Esophagus muscularis mucosa (tissue), 4 donors: ENCODE results near the gene C1QTNF1. TPM values are rescaled to one million over a fixed set of nuclear protein-coding genes. Genes with fewer than 3 reads are reported as not detected.

ENCODE experiments used
- DNase-seq: peaks from one replicate; pipeline ENCODE4 v3.0.0-alpha.2; 2017; ENCODE audit errors: extremely low spot score
- H3K27ac ChIP-seq, 4 donors: fragments of 200-600 bp; sonication (generic); replicated peaks in 1 of 4; 1 replicate in 3 of 4; 2 replicates in 1 of 4; pipeline ENCODE4 v1.5.1; 2016 to 2019; ENCODE audit warnings: mild to moderate bottlenecking in 1 of 4
- H3K27me3 ChIP-seq, 4 donors: fragments of 200-600 bp; sonication (generic); one replicate each; pipeline versions ENCODE4 v1.5.1 to v1.6.0; 2016 to 2019
- H3K36me3 ChIP-seq, 4 donors: fragments of 200-600 bp; sonication (generic); one replicate each; pipeline ENCODE4 v1.5.1; 2016 to 2019
- H3K4me1 ChIP-seq, 4 donors: fragments of 200-600 bp; sonication (generic); one replicate each; pipeline ENCODE4 v1.5.1; 2016 to 2019
- H3K4me3 ChIP-seq, 4 donors: fragments of 200-600 bp; sonication (generic); 1 replicate in 2 of 4; 2 replicates in 2 of 4; pipeline ENCODE4 v1.5.1; 2016 to 2019; ENCODE audit warnings: mild to moderate bottlenecking in 4 of 4, moderate library complexity in 1 of 4
- H3K9me3 ChIP-seq, 4 donors: fragments of 200-600 bp; sonication (generic); 1 replicate in 3 of 4; 2 replicates in 1 of 4; pipeline ENCODE4 v1.5.1; 2016 to 2019
- CTCF ChIP-seq, 3 experiments: fragments of 200-600 bp in 2 of 3; fragments of 450-650 bp in 1 of 3; sonication (generic) in 2 of 3; IDR thresholded peaks; one replicate each; pipeline ENCODE4 v1.5.1; 2017 to 2019; ENCODE audit warnings: antibody characterized with exemption in 3 of 3, mild to moderate bottlenecking in 2 of 3, moderate library complexity in 1 of 3
- EP300 ChIP-seq: sonication (generic); formaldehyde crosslinking; IDR thresholded peaks from one replicate; pipeline ENCODE4 v1.6.1; 2017; ENCODE audit warnings: antibody characterized with exemption
- POLR2A ChIP-seq: fragments of 450-650 bp; IDR thresholded peaks from one replicate; pipeline ENCODE4 v1.6.1; 2017; ENCODE audit warnings: antibody characterized with exemption, moderate library complexity, mild to moderate bottlenecking, low read depth
- POLR2AphosphoS5 ChIP-seq, 2 donors: sonication (generic); formaldehyde crosslinking; IDR thresholded peaks; one replicate each; pipeline ENCODE4 v1.6.1; 2017; ENCODE audit warnings: antibody characterized with exemption in 2 of 2
- WGBS: methylation state at CpG from one replicate; pipeline ENCODE4 v1.1.5; 2018; 5-methylcytosine and 5-hydroxymethylcytosine counted together
- intact Hi-C: fragments of 100-400 bp; cut with DNase I; formaldehyde crosslinking; loops from one replicate; pipeline ENCODE4 v1.15.1; 2023
- total RNA-seq, 4 donors: library from RNA; depleted of rRNA; stranded (reverse); fragments of >200 nt; gene quantifications; one replicate each; pipeline versions ENCODE4 v1.1.0 to v1.2.1, GENCODE V29; 2016

C1QTNF1 gene
- total RNA-seq, 4 donors from 2014 or later, result 31.1 to 115 (median 70.4) TPM

GRCh38 chr17:79006046-79006445 is 17.9 kb upstream of the C1QTNF1 start:
- no peak overlapping the region for H3K4me3 ChIP-seq
- 84% methylated on average over 5 of the region's 8 CpGs for WGBS
- no peak for TF ChIP-seq POLR2AphosphoS5 (IDR thresholded peaks at IDR 0.05)
- no peak for TF ChIP-seq EP300
- no peak for DNase-seq
- no peaks in the 10 kb centered on the region for H3K27me3 ChIP-seq
- no peak overlapping the region for H3K27ac ChIP-seq
- intact Hi-C loops, result no loop called here
- H3K9me3 ChIP-seq, result no peaks in the 10 kb centered on the region
- peaks cover 31 to 58% (median 52%) of the 10 kb centered on the region in 4 donors for H3K4me1 ChIP-seq
- H3K36me3 ChIP-seq, result peaks cover 0 to 12% (median 0%) of the 10 kb centered on the region in 4 donors

- H3K27ac ChIP-seq, result no peak overlapping the region
- no peaks in the 10 kb centered on the region for H3K27me3 ChIP-seq
- H3K9me3 ChIP-seq, result no peaks in the 10 kb centered on the region
- WGBS, result 77% methylated on average over 19 of the region's 19 CpGs
- DNase-seq, result no peak
- TF ChIP-seq EP300 (no peak), POLR2A (no peak), CTCF (IDR thresholded peaks at IDR 0.05) (no peak), POLR2AphosphoS5 (IDR thresholded peaks at IDR 0.05) (no peak)
- intact Hi-C loops, result no loop called here
- H3K4me3 ChIP-seq, result no peak overlapping the region
- peaks cover 31 to 58% (median 52%) of the 10 kb centered on the region in 4 donors for H3K4me1 ChIP-seq
- H3K36me3 ChIP-seq, result peaks cover 0 to 12% (median 0%) of the 10 kb centered on the region in 4 donors
Observed at GRCh38 chr17:79006794-79007503, 17.0 kb upstream of the C1QTNF1 start.

GRCh38 chr17:79007504-79008381 is 16.2 kb upstream of the C1QTNF1 start:
- Histone ChIP-seq H3K4me3 (peak overlapping the region in 2 of 4 donors; percentile 87 to 89), H3K4me1 (peaks cover 31 to 54% (median 52%) of the 10 kb centered on the region in 4 donors), H3K36me3 (peaks cover 0 to 8% (median 0%) of the 10 kb centered on the region in 4 donors), H3K9me3 (no peaks in the 10 kb centered on the region), H3K27me3 (no peaks in the 10 kb centered on the region), H3K27ac (no peak overlapping the region)
- intact Hi-C loops, result no loop called here
- WGBS, result 84% methylated on average over 20 of the region's 21 CpGs
- TF ChIP-seq POLR2AphosphoS5 (IDR thresholded peaks at IDR 0.05), result no peak
- no peak for TF ChIP-seq POLR2A
- TF ChIP-seq EP300, result no peak
- TF ChIP-seq CTCF (IDR thresholded peaks at IDR 0.05), result no peak
- no peak for DNase-seq

GRCh38 chr17:79008666-79009387 is 15.1 kb upstream of the C1QTNF1 start:
- Histone ChIP-seq H3K27me3 (no peaks in the 10 kb centered on the region), H3K4me1 (peaks cover 31 to 50% (median 48%) of the 10 kb centered on the region in 4 donors), H3K36me3 (peaks cover 0 to 6% (median 0%) of the 10 kb centered on the region in 4 donors), H3K9me3 (no peaks in the 10 kb centered on the region), H3K27ac (peak overlapping the region; percentile 82 to 90 (median 86)), H3K4me3 (peak overlapping the region; percentile 87 to 97 (median 93))
- TF ChIP-seq POLR2AphosphoS5 (IDR thresholded peaks at IDR 0.05) (no peak), CTCF (IDR thresholded peaks at IDR 0.05) (no peak), POLR2A (no peak), EP300 (no peak)
- WGBS, result 47% methylated on average over 5 of the region's 7 CpGs
- intact Hi-C loops, result no loop called here
- no peak for DNase-seq
